H54 (cell line): Measurements from ENCODE around the gene SDK1.

ENCODE experiments used
- DNase-seq: peaks from one replicate; pipeline ENCODE4 v3.0.0; 2011; ENCODE audit warnings: low spot score, mixed read lengths; ENCODE audit not compliant: insufficient read length
- FAIRE-seq: peaks from 3 replicates; lab custom pipeline; 2011; peaks lifted over from hg19 to GRCh38; lab: Jason Lieb, UNC
- POLR2A ChIP-seq: IDR thresholded peaks from 2 replicates; pipeline ENCODE4 v1.6.1; 2011; ENCODE audit warnings: low read depth, mild to moderate bottlenecking, low read length

The SDK1 gene

GRCh38 chr7:3300221-3300650 lies 816 bp upstream of the SDK1 start:
- no peak for TF ChIP-seq POLR2A
- DNase-seq: peak; percentile 52
- FAIRE-seq: no peak

GRCh38 chr7:3301449-3301731 lies 338 bp downstream of the SDK1 start:
- DNase-seq (no peak), FAIRE-seq (no peak)
- TF ChIP-seq POLR2A: no peak

GRCh38 chr7:3301831-3302618 lies 973 bp downstream of the SDK1 start:
- no peak for FAIRE-seq
- no peak for DNase-seq
- no peak for TF ChIP-seq POLR2A

- no peak for DNase-seq
- no peak for FAIRE-seq
- TF ChIP-seq POLR2A: no peak
These were observed 1.7 kb downstream of the SDK1 start for GRCh38 chr7:3302681-3303320.

GRCh38 chr7:3304131-3304530 lies 3.1 kb downstream of the SDK1 start:
- no peak for FAIRE-seq
- TF ChIP-seq POLR2A: no peak

GRCh38 chr7:3307435-3307834 lies 6.4 kb downstream of the SDK1 start:
- FAIRE-seq: peak; percentile 62
- DNase-seq: no peak
- no peak for TF ChIP-seq POLR2A

More at GRCh38 chr7:3304131-3304530, 3.1 kb downstream of the SDK1 start:
- no peak for DNase-seq

- DNase-seq (no peak), FAIRE-seq (peak; percentile 72)
- no peak for TF ChIP-seq POLR2A
These were observed 8.1 kb downstream of the SDK1 start for GRCh38 chr7:3309140-3309539.

GRCh38 chr7:3309956-3310355 lies 8.9 kb downstream of the SDK1 start:
- no peak for DNase-seq
- TF ChIP-seq POLR2A: no peak
- no peak for FAIRE-seq

GRCh38 chr7:3310884-3311283 lies 9.8 kb downstream of the SDK1 start:
- FAIRE-seq: peak; percentile 33
- DNase-seq: no peak
- TF ChIP-seq POLR2A: no peak

- DNase-seq (no peak), FAIRE-seq (no peak)
- no peak for TF ChIP-seq POLR2A
These were observed 11.5 kb downstream of the SDK1 start for GRCh38 chr7:3312583-3312982.

GRCh38 chr7:3318874-3319273 lies 17.8 kb downstream of the SDK1 start:
- no peak for TF ChIP-seq POLR2A
- no peak for DNase-seq
- no peak for FAIRE-seq

- TF ChIP-seq POLR2A: no peak
- DNase-seq (no peak), FAIRE-seq (no peak)
These were observed 20.2 kb downstream of the SDK1 start for GRCh38 chr7:3321206-3321605.

GRCh38 chr7:3321745-3322144 lies 20.7 kb downstream of the SDK1 start:
- TF ChIP-seq POLR2A: no peak
- FAIRE-seq (no peak), DNase-seq (no peak)

GRCh38 chr7:3326246-3326645 lies 25.2 kb downstream of the SDK1 start:
- TF ChIP-seq POLR2A: no peak
- DNase-seq: no peak
- no peak for FAIRE-seq

- DNase-seq (no peak), FAIRE-seq (peak; percentile 20)
- TF ChIP-seq POLR2A: no peak
These were observed 26.0 kb downstream of the SDK1 start for GRCh38 chr7:3327099-3327498.
